Neural cell (in vitro differentiated cells): ENCODE data around the gene TBC1D2.

Experiments used
- EP300 ChIP-seq: fragments of 450-650 bp; conservative IDR thresholded peaks from 2 replicates; pipeline ENCODE4 v1.6.1; 2014; ENCODE audit warnings: antibody characterized with exemption, mild to moderate bottlenecking, moderate library complexity; ENCODE audit not compliant: poor library complexity, severe bottlenecking
- EZH2 ChIP-seq: fragments of 200-600, 300-800 bp; shearing (Covaris generic), sonication (generic); IDR thresholded peaks from 2 replicates; pipeline ENCODE4 v1.6.1; 2014; ENCODE audit warnings: antibody characterized with exemption, low read length, borderline replicate concordance, mild to moderate bottlenecking; ENCODE audit not compliant: insufficient read depth, poor library complexity, severe bottlenecking
- MXI1 ChIP-seq: fragments of 450-650 bp; conservative IDR thresholded peaks from 2 replicates; pipeline ENCODE4 v1.6.1; 2014; ENCODE audit warnings: antibody characterized with exemption, mild to moderate bottlenecking; ENCODE audit not compliant: poor library complexity, severe bottlenecking
- POLR2AphosphoS5 ChIP-seq: IDR thresholded peaks from 2 replicates; pipeline ENCODE4 v1.6.1; 2012
- RAD21 ChIP-seq: fragments of 450-650 bp; conservative IDR thresholded peaks from 2 replicates; pipeline ENCODE4 v1.6.1; 2014; ENCODE audit warnings: antibody characterized with exemption, mild to moderate bottlenecking, moderate library complexity
- SMC3 ChIP-seq: fragments of 450-650 bp; conservative IDR thresholded peaks from 2 replicates; pipeline ENCODE4 v1.6.1; 2014; ENCODE audit warnings: antibody characterized with exemption, mild to moderate bottlenecking, moderate library complexity; ENCODE audit not compliant: poor library complexity
- TAF1 ChIP-seq: IDR thresholded peaks from 2 replicates; pipeline ENCODE4 v1.6.1; 2012; ENCODE audit warnings: low read depth
- TF ChIP-seq, protein P1 (sequence below): fragments of 450-650 bp; IDR thresholded peaks from 2 replicates; pipeline ENCODE4 v1.5.1; 2014; ENCODE audit warnings: antibody characterized with exemption, mild to moderate bottlenecking, moderate library complexity; ENCODE audit not compliant: poor library complexity, severe bottlenecking
- TF ChIP-seq, protein P2 (sequence below): IDR thresholded peaks from 2 replicates; pipeline ENCODE4 v1.6.1; 2012; ENCODE audit warnings: borderline replicate concordance

DNA sequence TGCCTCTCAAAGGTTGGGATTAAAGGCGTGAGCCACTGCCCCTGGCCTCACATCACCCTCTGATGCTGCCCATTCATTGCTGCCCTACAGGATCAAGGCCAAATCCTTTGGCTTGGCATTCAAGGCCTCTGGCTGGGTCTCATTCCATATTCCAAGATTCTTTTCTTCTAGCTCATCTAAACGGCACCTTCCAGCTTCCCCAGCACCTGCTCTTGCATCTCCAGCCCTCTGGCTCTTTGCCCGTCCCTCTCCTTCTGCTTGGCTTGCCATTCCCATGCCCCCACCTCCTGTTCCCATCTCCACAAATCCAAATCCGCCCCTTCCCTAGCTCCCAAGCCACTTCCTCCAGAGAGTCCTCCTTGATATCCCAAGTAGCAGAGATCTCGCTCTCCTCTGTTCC, 96.1 kb downstream of the TBC1D2 start:
- TF ChIP-seq, protein P1, sequence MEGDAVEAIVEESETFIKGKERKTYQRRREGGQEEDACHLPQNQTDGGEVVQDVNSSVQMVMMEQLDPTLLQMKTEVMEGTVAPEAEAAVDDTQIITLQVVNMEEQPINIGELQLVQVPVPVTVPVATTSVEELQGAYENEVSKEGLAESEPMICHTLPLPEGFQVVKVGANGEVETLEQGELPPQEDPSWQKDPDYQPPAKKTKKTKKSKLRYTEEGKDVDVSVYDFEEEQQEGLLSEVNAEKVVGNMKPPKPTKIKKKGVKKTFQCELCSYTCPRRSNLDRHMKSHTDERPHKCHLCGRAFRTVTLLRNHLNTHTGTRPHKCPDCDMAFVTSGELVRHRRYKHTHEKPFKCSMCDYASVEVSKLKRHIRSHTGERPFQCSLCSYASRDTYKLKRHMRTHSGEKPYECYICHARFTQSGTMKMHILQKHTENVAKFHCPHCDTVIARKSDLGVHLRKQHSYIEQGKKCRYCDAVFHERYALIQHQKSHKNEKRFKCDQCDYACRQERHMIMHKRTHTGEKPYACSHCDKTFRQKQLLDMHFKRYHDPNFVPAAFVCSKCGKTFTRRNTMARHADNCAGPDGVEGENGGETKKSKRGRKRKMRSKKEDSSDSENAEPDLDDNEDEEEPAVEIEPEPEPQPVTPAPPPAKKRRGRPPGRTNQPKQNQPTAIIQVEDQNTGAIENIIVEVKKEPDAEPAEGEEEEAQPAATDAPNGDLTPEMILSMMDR: no peak
- TF ChIP-seq TAF1: no peak
- no peak for TF ChIP-seq EZH2
- TF ChIP-seq POLR2AphosphoS5: no peak
- TF ChIP-seq, protein P2, sequence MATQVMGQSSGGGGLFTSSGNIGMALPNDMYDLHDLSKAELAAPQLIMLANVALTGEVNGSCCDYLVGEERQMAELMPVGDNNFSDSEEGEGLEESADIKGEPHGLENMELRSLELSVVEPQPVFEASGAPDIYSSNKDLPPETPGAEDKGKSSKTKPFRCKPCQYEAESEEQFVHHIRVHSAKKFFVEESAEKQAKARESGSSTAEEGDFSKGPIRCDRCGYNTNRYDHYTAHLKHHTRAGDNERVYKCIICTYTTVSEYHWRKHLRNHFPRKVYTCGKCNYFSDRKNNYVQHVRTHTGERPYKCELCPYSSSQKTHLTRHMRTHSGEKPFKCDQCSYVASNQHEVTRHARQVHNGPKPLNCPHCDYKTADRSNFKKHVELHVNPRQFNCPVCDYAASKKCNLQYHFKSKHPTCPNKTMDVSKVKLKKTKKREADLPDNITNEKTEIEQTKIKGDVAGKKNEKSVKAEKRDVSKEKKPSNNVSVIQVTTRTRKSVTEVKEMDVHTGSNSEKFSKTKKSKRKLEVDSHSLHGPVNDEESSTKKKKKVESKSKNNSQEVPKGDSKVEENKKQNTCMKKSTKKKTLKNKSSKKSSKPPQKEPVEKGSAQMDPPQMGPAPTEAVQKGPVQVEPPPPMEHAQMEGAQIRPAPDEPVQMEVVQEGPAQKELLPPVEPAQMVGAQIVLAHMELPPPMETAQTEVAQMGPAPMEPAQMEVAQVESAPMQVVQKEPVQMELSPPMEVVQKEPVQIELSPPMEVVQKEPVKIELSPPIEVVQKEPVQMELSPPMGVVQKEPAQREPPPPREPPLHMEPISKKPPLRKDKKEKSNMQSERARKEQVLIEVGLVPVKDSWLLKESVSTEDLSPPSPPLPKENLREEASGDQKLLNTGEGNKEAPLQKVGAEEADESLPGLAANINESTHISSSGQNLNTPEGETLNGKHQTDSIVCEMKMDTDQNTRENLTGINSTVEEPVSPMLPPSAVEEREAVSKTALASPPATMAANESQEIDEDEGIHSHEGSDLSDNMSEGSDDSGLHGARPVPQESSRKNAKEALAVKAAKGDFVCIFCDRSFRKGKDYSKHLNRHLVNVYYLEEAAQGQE: no peak
- no peak for TF ChIP-seq EP300
- TF ChIP-seq RAD21: no peak
- TF ChIP-seq SMC3: no peak
- no peak for TF ChIP-seq MXI1
